Colonic mucosa (tissue), 4 donors: Measurements from ENCODE around the gene CTIF. TPM values are rescaled to one million over a fixed set of nuclear protein-coding genes. Genes with fewer than 3 reads are reported as not detected.

Source experiments
- DNase-seq: peaks from one replicate; pipeline ENCODE4 v3.0.0-alpha.2; 2020
- H3K27ac ChIP-seq: fragments of 200-600 bp; one replicate; pipeline ENCODE4 v1.8.0; 2021
- H3K27me3 ChIP-seq: fragments of 200-600 bp; one replicate; pipeline ENCODE4 v1.8.0; 2021
- H3K36me3 ChIP-seq: fragments of 200-600 bp; one replicate; pipeline ENCODE4 v1.8.0; 2021
- H3K4me1 ChIP-seq: fragments of 200-600 bp; one replicate; pipeline ENCODE4 v1.8.0; 2021; ENCODE audit warnings: mild to moderate bottlenecking
- H3K4me3 ChIP-seq: fragments of 200-600 bp; one replicate; pipeline ENCODE4 v1.8.0; 2021
- H3K9ac ChIP-seq, 2 donors: one replicate each; pipeline ENCODE4 v1.7.0; 2013; ENCODE audit warnings: control low read depth in 2 of 2, low read depth in 2 of 2, low read length in 2 of 2
- H3K9me3 ChIP-seq: fragments of 200-600 bp; one replicate; pipeline ENCODE4 v1.8.0; 2021
- CTCF ChIP-seq: fragments of 200-600 bp; IDR thresholded peaks from one replicate; pipeline ENCODE4 v1.8.0; 2022; ENCODE audit warnings: antibody characterized with exemption, mild to moderate bottlenecking
- intact Hi-C: fragments of 100-400 bp; cut with DNase I; formaldehyde crosslinking; loops from one replicate; pipeline ENCODE4 v1.14.1; 2022
- total RNA-seq, 2 donors: library from RNA; stranded (reverse); fragmentation: NEBNext Ultra II Directional in 1 of 2; extraction: Animal tissue kit (Norgen Biotek cat#: 25700) in 1 of 2; gene quantifications; one replicate each; pipeline ENCODE4 v1.2.1, GENCODE V29; 2021
- donor health status: healthy.
- donor health status: DM: no; HTN: no; CAD: no.
- donor health status: DM: no; HTN: no; CAD: no.

Gene CTIF
- total RNA-seq, 2 donors from 2014 or later: 13.0 to 16.7 TPM

DNA sequence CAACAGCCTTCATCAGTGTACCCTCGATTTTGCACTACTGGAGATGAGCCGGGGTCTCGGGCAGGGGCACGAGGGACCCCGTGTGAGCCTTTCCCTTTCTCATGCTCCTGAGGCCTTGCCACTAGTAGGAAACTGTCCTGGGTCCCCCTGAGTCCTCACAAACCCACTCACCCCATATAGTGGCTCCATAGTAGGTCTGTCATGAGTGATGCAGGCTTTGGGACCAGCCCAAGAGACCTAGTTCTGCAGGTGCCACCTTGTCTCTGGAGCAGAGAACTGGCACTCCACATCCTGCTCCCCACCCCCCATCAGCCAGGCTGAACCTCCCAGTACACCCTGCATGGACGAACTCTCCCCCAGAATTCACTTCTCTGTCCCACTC lies 224.9 kb downstream of the CTIF start:
- no peak for TF ChIP-seq CTCF
- intact Hi-C loops: no loop called here
- no peaks in the 10 kb centered on the region for H3K36me3 ChIP-seq

GRCh38 chr18:48765053-48765452 lies 226.2 kb downstream of the CTIF start:
- Histone ChIP-seq H3K4me1 (peaks cover 5% of the 10 kb centered on the region), H3K27me3 (no peaks in the 10 kb centered on the region), H3K9ac (no peak overlapping the region), H3K9me3 (no peaks in the 10 kb centered on the region), H3K36me3 (no peaks in the 10 kb centered on the region), H3K27ac (no peak overlapping the region), H3K4me3 (no peak overlapping the region)
- no peak for TF ChIP-seq CTCF
- intact Hi-C loops: no loop called here
- no peak for DNase-seq

More for the DNA sequence above, 224.9 kb downstream of the CTIF start:
- no peak overlapping the region for H3K4me3 ChIP-seq
- no peak overlapping the region for H3K27ac ChIP-seq
- no peak overlapping the region for H3K9ac ChIP-seq
- H3K4me1 ChIP-seq: peaks cover 5% of the 10 kb centered on the region
- H3K9me3 ChIP-seq: no peaks in the 10 kb centered on the region
- H3K27me3 ChIP-seq: no peaks in the 10 kb centered on the region
- DNase-seq: no peak

- intact Hi-C loops: no loop called here
- Histone ChIP-seq H3K36me3 (no peaks in the 10 kb centered on the region), H3K27me3 (no peaks in the 10 kb centered on the region), H3K9ac (no peak overlapping the region), H3K27ac (no peak overlapping the region), H3K9me3 (no peaks in the 10 kb centered on the region), H3K4me1 (peaks cover 3% of the 10 kb centered on the region), H3K4me3 (no peak overlapping the region)
- no peak for TF ChIP-seq CTCF
- no peak for DNase-seq
Observed at GRCh38 chr18:48766026-48766425, 227.2 kb downstream of the CTIF start.

- Histone ChIP-seq H3K36me3 (no peaks in the 10 kb centered on the region), H3K4me3 (no peak overlapping the region), H3K9me3 (no peaks in the 10 kb centered on the region), H3K27me3 (no peaks in the 10 kb centered on the region), H3K27ac (no peak overlapping the region), H3K9ac (no peak overlapping the region), H3K4me1 (no peaks in the 10 kb centered on the region)
- DNase-seq: no peak
- intact Hi-C loops: no loop called here
- no peak for TF ChIP-seq CTCF
Observed at GRCh38 chr18:48766487-48766886, 227.7 kb downstream of the CTIF start.

DNA sequence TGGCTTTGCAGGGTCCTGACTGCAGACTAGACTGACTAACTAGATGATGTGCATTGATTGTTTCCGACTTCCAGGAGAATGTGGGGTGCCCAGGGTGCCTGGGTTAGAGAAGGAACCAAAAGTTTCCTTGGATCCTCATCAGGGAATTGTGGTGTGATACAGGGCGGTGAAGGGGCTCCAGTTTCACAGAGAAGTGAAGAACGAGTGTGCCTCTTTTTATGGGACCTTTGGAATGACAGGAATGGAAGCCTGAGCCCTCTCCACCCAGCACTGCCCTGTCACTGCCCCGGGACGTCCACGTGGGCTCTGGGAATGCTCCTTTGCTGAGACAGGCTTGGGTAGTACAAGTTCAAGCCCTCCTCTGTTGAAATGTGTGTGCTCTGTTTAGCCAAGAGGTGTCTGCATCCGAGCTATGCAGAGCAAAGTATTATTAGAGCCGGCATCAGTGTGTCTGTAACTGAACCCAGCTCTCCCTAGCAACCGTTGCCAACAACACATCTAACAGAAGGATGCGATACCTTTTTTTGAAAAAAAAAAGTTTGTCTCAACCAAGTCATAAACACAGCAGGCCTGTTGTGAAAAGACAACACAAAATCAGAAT lies 228.4 kb downstream of the CTIF start:
- no peaks in the 10 kb centered on the region for H3K4me1 ChIP-seq
- TF ChIP-seq CTCF: no peak
- H3K36me3 ChIP-seq: no peaks in the 10 kb centered on the region
- intact Hi-C loops: no loop called here
- no peak overlapping the region for H3K9ac ChIP-seq
- H3K9me3 ChIP-seq: no peaks in the 10 kb centered on the region
- no peak overlapping the region for H3K4me3 ChIP-seq
- no peaks in the 10 kb centered on the region for H3K27me3 ChIP-seq
- H3K27ac ChIP-seq: no peak overlapping the region
- DNase-seq: no peak
